Endothelial cell of umbilical vein (primary cell): ENCODE data around the gene IL20. TPM values are rescaled to one million over a fixed set of nuclear protein-coding genes. Genes with fewer than 3 reads are reported as not detected.

ENCODE experiments used
- BruUV-seq: library from RNA; stranded (reverse); fragments of 400-500 nt; replicated peaks from 2 replicates; lab custom pipeline; 2021; lab: Mats Ljungman, UMichigan
- CTCF ChIA-PET: fragments of 300-600, 350-600 bp; sonication (Branson Sonifier 250); formaldehyde crosslinking; loops from one replicate; lab custom pipeline; 2021; ENCODE audit warnings: antibody characterized with exemption, inconsistent platforms; lab: Charles Lee
- POLR2A ChIA-PET: fragments of 300-600, 350-600 bp; sonication (Branson Sonifier 250); formaldehyde crosslinking; loops from one replicate; lab custom pipeline; 2021; ENCODE audit warnings: antibody characterized with exemption, inconsistent platforms; lab: Charles Lee
- DNase-seq: peaks from one replicate; pipeline ENCODE4 v3.0.0-alpha.2; 2011; ENCODE audit warnings: low read depth, low spot score
- FAIRE-seq: peaks from 2 replicates; lab custom pipeline; 2011; peaks lifted over from hg19 to GRCh38; lab: Jason Lieb, UNC
- H2AFZ ChIP-seq: 2 replicates; pipeline ENCODE4 v1.6.0; 2012; ENCODE audit warnings: low read depth, low read length, control low read depth, inconsistent platforms
- H3K27ac ChIP-seq: 2 replicates; pipeline ENCODE4 v1.5.1; 2011; ENCODE audit warnings: low read depth, mild to moderate bottlenecking, control low read depth, low read length, moderate library complexity; ENCODE audit not compliant: insufficient read depth
- H3K27me3 ChIP-seq, 2 experiments: 2 replicates each; pipeline versions ENCODE4 v1.6.0 to v1.6.1; 2011; ENCODE audit warnings: low read length in 2 of 2, mixed read lengths in 1 of 2; ENCODE audit not compliant: control insufficient read depth in 2 of 2, insufficient read depth in 2 of 2
- H3K36me3 ChIP-seq, 2 experiments: 2 replicates in 1 of 2; 3 replicates in 1 of 2; pipeline ENCODE4 v1.5.1; 2011; ENCODE audit warnings: low read length in 2 of 2, mild to moderate bottlenecking in 1 of 2, moderate library complexity in 1 of 2; ENCODE audit not compliant: control insufficient read depth in 2 of 2, insufficient read depth in 2 of 2; ENCODE audit errors: extremely low read depth in 1 of 2
- H3K4me1 ChIP-seq: 3 replicates; pipeline ENCODE4 v1.5.1; 2011; ENCODE audit warnings: mild to moderate bottlenecking, low read length; ENCODE audit not compliant: control insufficient read depth, insufficient read depth; ENCODE audit errors: extremely low read depth
- H3K4me2 ChIP-seq: 2 replicates; pipeline ENCODE4 v1.6.1; 2011; ENCODE audit warnings: low read length, control low read depth, mixed read lengths; ENCODE audit not compliant: insufficient read depth
- H3K4me3 ChIP-seq, 3 experiments: fragments of 200-600 bp in 1 of 3; sonication (generic), shearing (Covaris generic) in 1 of 3; replicated peaks in 1 of 3; 2 replicates each; pipeline ENCODE4 v1.5.1; 2011 to 2016; ENCODE audit warnings: control low read depth in 3 of 3, low read length in 3 of 3, mild to moderate bottlenecking in 2 of 3, inconsistent platforms in 1 of 3, low read depth in 1 of 3, moderate library complexity in 1 of 3; ENCODE audit not compliant: insufficient read depth in 1 of 3
- H3K79me2 ChIP-seq: 2 replicates; pipeline ENCODE4 v1.6.0; 2012; ENCODE audit warnings: low read length, inconsistent platforms; ENCODE audit not compliant: control insufficient read depth, insufficient read depth
- H3K9ac ChIP-seq: replicated peaks from 2 replicates; pipeline ENCODE3; 2011; ENCODE audit warnings: low read length, control low read depth; ENCODE audit not compliant: insufficient read depth; ENCODE audit errors: extremely low read depth
- H3K9me1 ChIP-seq: replicated peaks from 3 replicates; pipeline ENCODE4 v1.6.0; 2011; ENCODE audit warnings: mild to moderate bottlenecking, low read length; ENCODE audit not compliant: control insufficient read depth, insufficient read depth; ENCODE audit errors: extremely low read depth
- H3K9me3 ChIP-seq: replicated peaks from 2 replicates; pipeline ENCODE4 v1.5.1; 2012; ENCODE audit warnings: low read length, inconsistent platforms; ENCODE audit not compliant: control insufficient read depth, insufficient read depth
- H4K20me1 ChIP-seq: replicated peaks from 2 replicates; pipeline ENCODE3; 2011; ENCODE audit warnings: mild to moderate bottlenecking, low read length; ENCODE audit not compliant: control insufficient read depth, insufficient read depth; ENCODE audit errors: extremely low read depth
- CTCF ChIP-seq, 2 donors: IDR thresholded peaks; 1 replicate in 1 of 2; 2 replicates in 1 of 2; pipeline ENCODE4 v1.5.1; 2011; ENCODE audit warnings: low read length in 2 of 2, mild to moderate bottlenecking in 2 of 2, moderate library complexity in 2 of 2, control low read depth in 1 of 2, inconsistent platforms in 1 of 2, low read depth in 1 of 2; ENCODE audit not compliant: insufficient read depth in 1 of 2; ENCODE audit errors: extremely low read depth in 1 of 2
- EZH2 ChIP-seq: IDR thresholded peaks from 2 replicates; pipeline ENCODE4 v1.6.1; 2012; ENCODE audit warnings: borderline replicate concordance, low read depth, mild to moderate bottlenecking, moderate library complexity, low read length, inconsistent platforms; ENCODE audit not compliant: severe bottlenecking
- FOS ChIP-seq: IDR thresholded peaks from 2 replicates; pipeline ENCODE4 v1.6.1; 2011; ENCODE audit warnings: mild to moderate bottlenecking, low read length, moderate library complexity, borderline replicate concordance; ENCODE audit not compliant: insufficient read depth
- GATA2 ChIP-seq: IDR thresholded peaks from 2 replicates; pipeline ENCODE4 v1.7.0; 2011; ENCODE audit warnings: low read depth, mild to moderate bottlenecking, moderate library complexity, mixed read lengths, low read length; ENCODE audit not compliant: insufficient read length, insufficient read depth
- JUN ChIP-seq: IDR thresholded peaks from 2 replicates; pipeline ENCODE4 v1.6.1; 2011; ENCODE audit warnings: borderline replicate concordance, low read depth; ENCODE audit not compliant: insufficient read length, insufficient read depth
- MYC ChIP-seq: IDR thresholded peaks from one replicate; pipeline ENCODE4 v1.6.1; 2011; ENCODE audit warnings: mild to moderate bottlenecking, low read depth, low read length
- POLR2A ChIP-seq: IDR thresholded peaks from 2 replicates; pipeline ENCODE4 v1.6.1; 2012; ENCODE audit warnings: low read depth, mild to moderate bottlenecking, control low read depth, low read length
- POLR2AphosphoS5 ChIP-seq: IDR thresholded peaks from 2 replicates; pipeline ENCODE4 v1.6.1; 2012; ENCODE audit warnings: low read depth, mild to moderate bottlenecking, control low read depth, low read length, moderate library complexity; ENCODE audit not compliant: insufficient read depth
- dilution Hi-C: fragments of 300-500 bp; cut with MboI; formaldehyde crosslinking; loops from one replicate; pipeline ENCODE4 v1.15.0; 2019; ENCODE audit warnings: low sequenced_read_pairs; ENCODE audit not compliant: extremely low pct_ligation_motif_present
- intact Hi-C: fragments of 100-400 bp; cut with micrococcal nuclease; formaldehyde crosslinking; loops from one replicate; pipeline ENCODE4 v1.10.0; 2022
- polyA plus RNA-seq, 4 experiments: library from polyadenylated mRNA; depleted of rRNA in 3 of 4; stranded (reverse) in 3 of 4; unstranded in 1 of 4; fragments of >200 nt; gene quantifications; 2 replicates each; pipeline versions ENCODE4 v1.2.1 to v1.2.3, GENCODE V29; 2011 to 2012; ENCODE audit warnings: missing spikeins in 1 of 4
- total RNA-seq: library from RNA; stranded (reverse); gene quantifications from 2 replicates; pipeline ENCODE4 v1.2.3, GENCODE V29; 2021
- TF ChIP-seq, protein P1 (sequence below): IDR thresholded peaks from 2 replicates; pipeline ENCODE4 v1.6.1; 2011; ENCODE audit not compliant: insufficient read depth, insufficient read length

Gene IL20
- total and polyA plus RNA-seq, 2 donors (not counting 3 experiments of a cell fraction or from before 2014, with no cell fraction given), result not detected

DNA sequence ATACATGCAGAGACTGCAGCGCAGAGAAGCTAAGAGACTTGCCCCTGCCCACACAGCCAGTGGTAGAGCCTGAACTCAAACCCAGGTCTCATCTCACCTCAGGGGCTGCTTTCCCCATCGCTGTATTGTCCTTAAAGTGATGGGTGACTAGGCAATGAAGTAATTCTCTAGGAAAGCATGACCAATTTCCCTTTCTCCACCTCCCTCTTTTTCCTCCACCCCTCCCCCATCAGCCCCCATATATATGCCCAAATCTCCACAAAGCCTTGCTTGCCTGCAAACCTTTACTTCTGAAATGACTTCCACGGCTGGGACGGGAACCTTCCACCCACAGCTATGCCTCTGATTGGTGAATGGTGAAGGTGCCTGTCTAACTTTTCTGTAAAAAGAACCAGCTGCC is 31.8 kb downstream of the IL20 start, which contains the start of gene IL24:
Gene IL24 (plus strand): TSS at position 269 of the 400 bp plus-strand sequence. CDS start 390 bp downstream, outside the sequence.
- H3K27ac ChIP-seq, result no peak within 1 kb of the TSS
- no peak for TF ChIP-seq FOS
- TF ChIP-seq CTCF (IDR thresholded peaks at IDR 0.05; ENCODE audit: extremely low read depth in 1 of 2, insufficient read depth in 1 of 2, low read depth in 1 of 2, low read length in 2 of 2), result no peak
- no peak for TF ChIP-seq POLR2A
- TF ChIP-seq EZH2, result no peak
- TF ChIP-seq POLR2AphosphoS5, result no peak
- no peak for TF ChIP-seq MYC
- no peak for TF ChIP-seq JUN
- TF ChIP-seq GATA2, result no peak
- TF ChIP-seq, protein P1, sequence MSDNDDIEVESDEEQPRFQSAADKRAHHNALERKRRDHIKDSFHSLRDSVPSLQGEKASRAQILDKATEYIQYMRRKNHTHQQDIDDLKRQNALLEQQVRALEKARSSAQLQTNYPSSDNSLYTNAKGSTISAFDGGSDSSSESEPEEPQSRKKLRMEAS, result no peak
- H3K4me3 ChIP-seq, result no peak within 1 kb of the TSS
- H3K4me1 ChIP-seq, result no peaks in the 10 kb centered on the region
- dilution Hi-C loops, result no loop called here
- no peaks in the 10 kb centered on the region for H3K9me1 ChIP-seq
- BruUV-seq, result no TSS peak
- H4K20me1 ChIP-seq, result no peaks in the 10 kb centered on the region
- ChIA-PET CTCF (interaction anchor here (2.8 kb wide), 1 partner anchor 15 kb away, joined by 10 read pairs; no protein-coding TSS in a partner anchor), POLR2A (no interaction called here)
- no peak within 1 kb of the TSS for H3K9ac ChIP-seq
- peaks cover 0 to 5% of the 10 kb centered on the region in 2 experiments for H3K27me3 ChIP-seq
- FAIRE-seq (no peak), DNase-seq (no peak)
- H3K36me3 ChIP-seq, result no peaks in the 10 kb centered on the region
- no peaks in the 10 kb centered on the region for H3K79me2 ChIP-seq
- intact Hi-C loops, result no loop called here
- no peak within 1 kb of the TSS for H3K4me2 ChIP-seq
- H2AFZ ChIP-seq, result no peak within 1 kb of the TSS
- no peaks in the 10 kb centered on the region for H3K9me3 ChIP-seq
